ENCODE results near the gene GTF2F2. TPM values are rescaled to one million over a fixed set of nuclear protein-coding genes. Genes with fewer than 3 reads are reported as not detected.
"Not testable (repeated sequence)": the region's sequence is repeated elsewhere in the genome, so short reads cannot be mapped to it uniquely, and the experiment has no call there.

The GTF2F2 gene
- total RNA-seq, 1 donor from 2014 or later: 4.4 TPM

DNA sequence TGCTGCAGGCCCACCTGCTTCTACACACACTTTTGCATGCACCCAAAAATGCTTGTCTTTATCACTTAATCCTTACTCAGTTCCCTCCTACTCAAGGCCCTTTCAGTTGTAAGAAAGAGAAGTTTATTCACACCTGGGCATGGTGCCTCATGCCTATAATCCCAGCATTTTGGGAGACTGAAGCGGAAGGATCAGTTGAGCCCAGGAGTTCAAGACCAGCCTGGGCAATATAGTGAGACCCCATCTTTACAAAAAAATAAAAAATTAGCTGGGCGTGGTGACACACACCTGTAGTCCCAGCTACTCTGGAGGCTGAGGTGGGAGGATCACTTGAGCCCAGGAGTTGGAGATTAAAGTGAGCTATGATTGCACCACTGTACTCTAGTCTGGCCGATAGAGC lies 178.2 kb downstream of the GTF2F2 start:
- ATAC-seq; DNase-seq (ENCODE audit: low spot score): not testable (repeated sequence)

GRCh38 chr13:45299194-45299593 lies 178.9 kb downstream of the GTF2F2 start:
- DNase-seq (ENCODE audit: low spot score): no peak

GRCh38 chr13:45300190-45300985 lies 180.1 kb downstream of the GTF2F2 start:
- DNase-seq (ENCODE audit: low spot score): no peak
- no peak for ATAC-seq

More at GRCh38 chr13:45299194-45299593, 178.9 kb downstream of the GTF2F2 start:
- no peak for ATAC-seq

GRCh38 chr13:45301263-45301662 lies 181.0 kb downstream of the GTF2F2 start:
- no peak for DNase-seq (ENCODE audit: low spot score)
- ATAC-seq: no peak

- no peak for DNase-seq (ENCODE audit: low spot score)
Observed at GRCh38 chr13:45302507-45302906, 182.2 kb downstream of the GTF2F2 start.

DNA sequence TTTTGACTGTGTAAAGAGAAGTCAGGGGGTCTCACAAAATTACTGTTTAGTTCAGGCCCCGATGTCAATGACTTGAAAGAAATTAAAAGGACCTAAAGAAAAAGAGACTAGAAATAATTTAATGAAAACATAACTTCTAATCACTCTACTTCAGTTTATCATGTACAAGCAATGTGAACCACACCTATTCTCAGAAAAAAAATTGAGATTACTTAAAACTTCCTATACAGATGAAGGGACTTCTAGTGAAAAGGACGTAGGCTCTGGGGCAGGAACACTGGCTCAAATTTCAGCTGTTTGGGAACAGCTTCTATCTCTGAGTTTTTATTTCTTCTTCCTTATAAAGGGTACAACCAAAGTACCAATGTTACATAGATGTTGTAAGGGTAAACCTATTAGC lies 182.7 kb downstream of the GTF2F2 start:
- DNase-seq (ENCODE audit: low spot score) (no peak), ATAC-seq (no peak)

More at GRCh38 chr13:45302507-45302906, 182.2 kb downstream of the GTF2F2 start:
- ATAC-seq: no peak

DNA sequence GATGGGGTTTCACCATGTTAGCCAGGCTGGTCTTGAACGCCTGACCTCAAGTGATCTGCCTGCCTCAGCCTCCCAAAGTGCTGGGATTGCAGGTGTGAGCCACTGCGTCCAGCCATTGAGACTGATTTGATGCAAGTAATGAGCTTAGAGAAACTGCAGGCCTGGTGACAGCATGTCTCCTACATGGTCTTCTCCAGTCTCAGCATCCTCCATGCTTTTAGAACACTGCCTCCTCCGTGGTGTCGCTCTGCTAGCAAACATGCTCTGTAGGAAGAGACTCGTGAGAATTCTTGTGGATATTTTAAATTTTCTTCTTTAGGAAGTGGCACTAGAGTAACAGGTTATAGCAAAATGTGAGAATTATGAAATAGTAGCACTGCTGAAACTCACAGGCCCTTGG lies 183.6 kb downstream of the GTF2F2 start:
- ATAC-seq (no peak), DNase-seq (ENCODE audit: low spot score) (no peak)

DNA sequence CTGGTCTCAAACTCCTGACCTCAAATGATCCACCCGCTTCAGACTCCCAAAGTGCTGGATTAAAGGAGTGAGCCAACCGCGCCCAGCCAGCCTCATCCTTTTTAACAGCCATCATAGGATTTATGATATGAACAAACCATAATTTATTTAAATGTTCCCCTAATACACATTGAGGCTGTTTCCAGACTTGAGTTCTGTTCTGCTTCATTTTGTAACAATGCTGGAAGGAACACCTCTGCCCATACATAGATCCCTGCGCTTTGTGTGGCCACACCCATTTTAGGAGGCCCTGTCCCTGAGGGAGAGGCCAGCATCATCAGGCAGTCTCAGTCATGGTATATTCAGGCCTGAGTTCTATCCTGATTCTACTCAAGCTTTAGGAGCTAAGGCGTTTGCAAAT lies 184.8 kb downstream of the GTF2F2 start:
- no peak for DNase-seq (ENCODE audit: low spot score)
- no peak for ATAC-seq

GRCh38 chr13:45306966-45307365 lies 186.7 kb downstream of the GTF2F2 start:
- DNase-seq (ENCODE audit: low spot score) (no peak), ATAC-seq (no peak)

DNA sequence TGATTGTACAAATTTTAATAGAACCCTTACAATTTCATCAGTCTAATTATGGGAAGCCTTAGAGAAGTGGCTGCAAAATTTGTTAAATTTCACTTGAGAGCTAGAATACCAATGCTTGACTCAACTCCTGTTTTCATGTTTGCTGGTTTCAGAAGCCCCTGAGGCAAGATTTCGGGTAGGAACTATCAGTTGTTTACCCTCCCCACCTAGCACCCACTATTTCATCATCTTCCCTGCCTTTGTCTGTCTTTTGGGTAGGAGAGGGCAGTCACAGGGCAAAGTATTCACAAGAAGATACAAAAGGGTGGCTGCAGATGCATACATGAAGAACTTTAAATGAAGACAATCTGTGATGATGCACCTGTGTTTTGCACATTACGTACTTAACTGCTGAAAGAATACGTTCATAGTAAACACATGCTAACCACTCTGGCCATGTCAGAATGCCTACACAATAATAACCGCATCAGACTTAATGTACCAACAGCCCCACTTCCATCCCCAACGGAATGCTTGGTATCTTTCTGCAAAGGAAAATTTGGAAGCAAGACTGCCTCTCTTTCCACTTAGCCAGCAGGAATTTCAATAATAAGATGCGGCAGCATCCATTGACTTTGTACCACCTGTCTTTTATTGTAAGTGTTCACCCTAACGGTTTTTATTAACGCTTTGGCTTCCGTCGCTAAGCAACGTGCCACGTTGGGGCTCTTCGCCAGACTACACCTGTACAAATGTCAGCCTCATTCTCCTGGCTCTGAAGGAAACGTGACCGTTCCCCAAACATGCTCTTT lies 190.2 kb downstream of the GTF2F2 start:
- ATAC-seq (no peak), DNase-seq (ENCODE audit: low spot score) (no peak)

DNA sequence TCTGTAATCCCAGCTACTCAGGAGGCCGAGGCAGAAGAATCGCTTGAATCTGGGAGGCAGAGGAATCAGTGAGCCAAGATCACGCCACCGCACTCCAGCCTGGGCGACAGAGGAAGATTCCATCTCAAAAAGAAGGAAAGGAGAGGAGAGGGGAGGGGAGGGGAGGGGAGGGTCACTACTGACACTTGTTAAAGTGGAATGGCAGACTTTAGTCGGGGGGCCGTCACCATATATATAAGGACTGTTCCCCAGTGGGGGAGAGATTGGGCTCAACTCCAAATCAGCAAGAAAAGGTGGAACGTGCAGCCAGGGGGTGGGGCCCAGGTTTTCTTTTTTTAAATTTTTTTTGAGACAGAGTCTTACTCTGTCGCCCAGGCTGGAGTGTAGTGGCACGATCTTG lies 194.5 kb downstream of the GTF2F2 start:
- DNase-seq (ENCODE audit: low spot score) (no peak), ATAC-seq (no peak)

GRCh38 chr13:45315520-45316167 lies 195.3 kb downstream of the GTF2F2 start:
- no peak for DNase-seq (ENCODE audit: low spot score)
- ATAC-seq: peak; percentile 19

- no peak for DNase-seq (ENCODE audit: low spot score)
- ATAC-seq: peak; percentile 84
Observed at GRCh38 chr13:45316338-45316737, 196.0 kb downstream of the GTF2F2 start.

DNA sequence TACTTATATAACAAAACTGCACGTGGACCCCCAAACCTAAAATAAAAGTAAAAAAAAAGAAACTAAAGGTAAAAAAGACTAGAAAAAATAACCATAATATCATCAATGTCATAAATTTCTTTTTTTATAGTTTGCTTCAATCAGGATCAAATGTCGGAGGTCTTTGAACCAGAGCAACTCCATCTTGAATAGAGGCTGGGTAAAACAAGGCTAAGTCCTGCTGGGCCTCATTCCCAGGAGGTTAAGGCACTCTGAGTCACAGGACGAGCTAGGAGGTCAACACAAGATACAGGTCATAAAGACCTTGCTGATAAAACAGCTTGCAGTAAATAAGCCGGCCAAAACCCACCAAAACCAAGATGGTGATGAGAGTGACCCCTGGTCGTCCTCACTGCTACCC lies 196.7 kb downstream of the GTF2F2 start:
- DNase-seq (ENCODE audit: low spot score): no peak
- ATAC-seq: no peak

DNA sequence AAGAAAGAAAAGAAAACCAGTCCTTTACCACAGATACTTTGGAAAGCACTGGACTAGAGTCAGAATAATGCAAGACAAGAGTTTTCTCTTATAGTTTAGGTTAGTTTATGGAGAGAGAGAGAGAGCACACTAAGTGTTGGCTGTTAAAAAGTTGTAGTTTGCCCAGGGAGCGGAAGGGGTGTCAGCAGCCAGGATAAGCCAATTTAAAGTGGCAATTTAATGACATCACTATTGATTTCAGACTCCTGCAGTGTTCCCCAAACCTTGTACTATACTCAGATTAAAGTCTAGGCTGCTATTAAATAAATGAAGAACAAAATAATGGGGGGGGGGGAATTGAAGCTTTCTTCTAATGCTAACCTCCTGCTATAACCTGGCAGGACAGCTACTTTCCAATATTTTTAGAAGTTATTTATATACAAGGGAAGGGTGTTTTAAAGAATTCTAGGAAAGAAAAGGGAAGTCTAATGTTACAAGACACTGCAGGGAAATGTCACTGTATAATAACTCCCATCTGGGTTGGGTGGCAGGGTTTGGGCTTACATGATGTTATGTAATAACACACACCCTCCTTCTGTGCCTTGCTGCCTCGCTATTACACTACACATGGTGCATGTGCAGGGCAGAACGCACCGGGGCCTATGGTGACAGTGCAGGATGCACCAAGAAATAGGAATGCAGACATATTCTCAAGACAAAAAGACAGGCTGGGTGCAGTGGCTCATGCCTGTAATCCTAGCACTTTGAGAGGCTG lies 200.7 kb downstream of the GTF2F2 start:
- ATAC-seq: no peak
- DNase-seq (ENCODE audit: low spot score): no peak

DNA sequence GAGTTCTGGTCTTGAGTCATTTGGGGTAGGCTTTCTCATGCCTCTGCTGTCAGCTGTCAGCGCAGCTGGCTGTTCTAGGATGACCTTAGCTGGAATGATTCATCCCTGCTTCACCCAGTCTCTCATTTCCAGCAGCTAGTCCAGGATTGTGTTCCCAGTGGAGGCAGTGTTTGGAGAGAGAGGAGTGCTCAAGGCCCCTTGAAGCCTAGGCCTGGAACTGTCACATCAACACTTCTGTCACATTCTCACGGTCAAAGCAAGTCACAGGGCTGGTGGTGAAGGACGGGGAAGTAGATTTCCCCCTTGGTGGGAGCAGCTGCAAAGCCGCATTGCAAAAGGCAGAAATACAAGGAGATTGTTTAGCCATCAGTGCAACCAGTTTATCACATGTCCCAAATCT lies 205.5 kb downstream of the GTF2F2 start:
- ATAC-seq: peak; percentile 24
- no peak for DNase-seq (ENCODE audit: low spot score)

- no peak for ATAC-seq
- DNase-seq (ENCODE audit: low spot score): no peak
Observed at GRCh38 chr13:45327253-45327955, 207.1 kb downstream of the GTF2F2 start.

- ATAC-seq (peak; percentile 5), DNase-seq (ENCODE audit: low spot score) (no peak)
Observed at GRCh38 chr13:45328661-45329111, 208.4 kb downstream of the GTF2F2 start.

- ATAC-seq (no peak), DNase-seq (ENCODE audit: low spot score) (no peak)
Observed at GRCh38 chr13:45331123-45331619, 210.9 kb downstream of the GTF2F2 start.

DNA sequence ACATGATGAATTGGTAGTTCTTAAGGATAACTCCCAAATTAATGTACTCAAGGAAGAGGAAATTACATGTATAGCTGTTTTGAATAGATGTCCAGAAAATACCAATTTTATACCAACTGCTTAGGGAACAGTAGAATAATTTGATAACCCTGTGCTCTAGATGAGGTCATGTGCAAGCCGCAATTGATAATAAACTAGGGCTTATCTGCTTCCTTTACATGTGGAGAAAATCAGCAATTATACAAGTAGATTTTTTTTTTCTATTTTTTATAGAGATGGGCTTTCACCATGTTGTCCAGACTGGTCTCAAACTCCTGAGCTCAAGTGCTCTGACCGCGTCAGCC lies 211.4 kb downstream of the GTF2F2 start:
- ATAC-seq (no peak), DNase-seq (ENCODE audit: low spot score) (no peak)

All from left lobe of liver (tissue), 2 donors.